K562 (cell line): Measurements from ENCODE around the gene KCNH2. TPM values are rescaled to one million over a fixed set of nuclear protein-coding genes. Genes with fewer than 3 reads are reported as not detected.

Source experiments
- BRF1 ChIP-seq: IDR thresholded peaks from 3 replicates; pipeline ENCODE4 v1.6.1; 2011; ENCODE audit warnings: borderline replicate concordance, mild to moderate bottlenecking; ENCODE audit not compliant: insufficient read length; ENCODE audit errors: extremely low read depth
- DMBX1 ChIP-seq: fragments of 250-450 bp; sonication (Bioruptor Pico); IDR thresholded peaks from 2 replicates; pipeline ENCODE4 v1.8.0; 2022; ENCODE audit warnings: inconsistent platforms, mild to moderate bottlenecking, moderate library complexity, borderline replicate concordance
- ETV1 ChIP-seq: fragments of 450-650 bp; conservative IDR thresholded peaks from 2 replicates; pipeline ENCODE4 v1.6.1; 2016; ENCODE audit warnings: missing genetic modification characterization, control low read depth, low read depth, missing compliant biosample characterization
- HEY1 ChIP-seq: fragments of 250-450 bp; sonication (Bioruptor Pico); IDR thresholded peaks from 2 replicates; pipeline ENCODE4 v1.5.0; 2020; ENCODE audit warnings: mild to moderate bottlenecking, moderate library complexity, borderline replicate concordance
- MAFG ChIP-seq: fragments of 450-650 bp; conservative IDR thresholded peaks from 2 replicates; pipeline ENCODE4 v1.6.1; 2016; ENCODE audit warnings: missing genetic modification characterization, missing compliant biosample characterization
- MCM5 ChIP-seq: fragments of 450-650 bp; IDR thresholded peaks from 2 replicates; pipeline ENCODE4 v1.6.1; 2016; ENCODE audit warnings: low read depth
- PTRF ChIP-seq: fragments of 450-650 bp; IDR thresholded peaks from 2 replicates; pipeline ENCODE4 v1.6.1; 2016; ENCODE audit warnings: mild to moderate bottlenecking, missing genetic modification characterization, missing compliant biosample characterization
- PTTG1 ChIP-seq: fragments of 450-650 bp; IDR thresholded peaks from 2 replicates; pipeline ENCODE4 v1.6.1; 2016; ENCODE audit warnings: low read depth, mild to moderate bottlenecking, missing genetic modification characterization, missing compliant biosample characterization
- SMARCB1 ChIP-seq: IDR thresholded peaks from 2 replicates; pipeline ENCODE4 v1.6.1; 2011; ENCODE audit warnings: improper control_type of control experiment, low read depth; ENCODE audit not compliant: insufficient read length
- SRF ChIP-seq, 2 experiments: fragments of 250-450, 450-650 bp in 1 of 2; sonication (Bioruptor Pico) in 1 of 2; sonication (generic) in 1 of 2; formaldehyde crosslinking; IDR thresholded peaks; 2 replicates each; pipeline versions ENCODE4 v1.5.0 to v1.5.1; 2020 to 2022; ENCODE audit warnings: mild to moderate bottlenecking in 1 of 2, missing genetic modification reagents in 1 of 2
- ZNF311 ChIP-seq: fragments of 250-450 bp; sonication (Bioruptor Pico); IDR thresholded peaks from 2 replicates; pipeline ENCODE4 v1.4.0; 2020; ENCODE audit warnings: mild to moderate bottlenecking, moderate library complexity
- ZNF699 ChIP-seq: fragments of 250-450 bp; sonication (Bioruptor Pico); IDR thresholded peaks from 2 replicates; pipeline ENCODE4 v1.8.0; 2021; ENCODE audit warnings: mild to moderate bottlenecking, moderate library complexity; ENCODE audit not compliant: insufficient replicate concordance
- polyA plus RNA-seq, 8 experiments: library from polyadenylated mRNA; depleted of rRNA in 4 of 8; stranded (reverse) in 5 of 8; unstranded in 3 of 8; fragments of >200 nt; fragmentation: Nextera tagmentation in 2 of 8; fragmentation: Illumina TruSeq in 1 of 8; extraction: Ambion mirVana in 2 of 8; extraction: Trizol in 1 of 8; gene quantifications; 2 replicates each; pipeline versions ENCODE4 v1.2.1 to v1.2.3, GENCODE V29; 2011 to 2014; ENCODE audit warnings: inconsistent platforms in 1 of 8, missing spikeins in 1 of 8
- total RNA-seq, 7 experiments: library from RNA; depleted of rRNA in 6 of 7; stranded (reverse); fragments of >200 nt in 6 of 7; fragmentation: Illumina TruSeq in 2 of 7; extraction: Trizol in 2 of 7; gene quantifications; 2 replicates each; pipeline versions ENCODE4 v1.2.1 to v1.2.3, GENCODE V29; 2011 to 2021; ENCODE audit warnings: low replicate concordance in 1 of 7
- TF ChIP-seq, protein P1 (sequence below), 2 experiments: IDR thresholded peaks in 1 of 2; conservative IDR thresholded peaks in 1 of 2; 2 replicates each; pipeline ENCODE4 v1.6.1; 2016; ENCODE audit warnings: low read depth in 2 of 2, mild to moderate bottlenecking in 1 of 2, missing compliant biosample characterization in 1 of 2, missing genetic modification characterization in 1 of 2, moderate library complexity in 1 of 2
- TF ChIP-seq, protein P2 (sequence below): fragments of 250-450 bp; sonication (Bioruptor Pico); IDR thresholded peaks from 2 replicates; pipeline ENCODE4 v1.4.0; 2020; ENCODE audit warnings: mild to moderate bottlenecking, moderate library complexity
- TF ChIP-seq, protein P3 (sequence below): IDR thresholded peaks from 2 replicates; pipeline ENCODE4 v1.6.1; 2012; ENCODE audit warnings: low read depth, low read length, improper control_type of control experiment, borderline replicate concordance
- TF ChIP-seq, protein P4 (sequence below): fragments of 250-450 bp; sonication (Bioruptor Pico); IDR thresholded peaks from 2 replicates; pipeline ENCODE4 v1.8.0; 2021; ENCODE audit warnings: mild to moderate bottlenecking, moderate library complexity

The KCNH2 gene
- total and polyA plus RNA-seq, 9 of the 15 experiments (the other 6 are each of a cell fraction or from before 2014, with no cell fraction given) = 18.1 to 368 (median 218) TPM

DNA sequence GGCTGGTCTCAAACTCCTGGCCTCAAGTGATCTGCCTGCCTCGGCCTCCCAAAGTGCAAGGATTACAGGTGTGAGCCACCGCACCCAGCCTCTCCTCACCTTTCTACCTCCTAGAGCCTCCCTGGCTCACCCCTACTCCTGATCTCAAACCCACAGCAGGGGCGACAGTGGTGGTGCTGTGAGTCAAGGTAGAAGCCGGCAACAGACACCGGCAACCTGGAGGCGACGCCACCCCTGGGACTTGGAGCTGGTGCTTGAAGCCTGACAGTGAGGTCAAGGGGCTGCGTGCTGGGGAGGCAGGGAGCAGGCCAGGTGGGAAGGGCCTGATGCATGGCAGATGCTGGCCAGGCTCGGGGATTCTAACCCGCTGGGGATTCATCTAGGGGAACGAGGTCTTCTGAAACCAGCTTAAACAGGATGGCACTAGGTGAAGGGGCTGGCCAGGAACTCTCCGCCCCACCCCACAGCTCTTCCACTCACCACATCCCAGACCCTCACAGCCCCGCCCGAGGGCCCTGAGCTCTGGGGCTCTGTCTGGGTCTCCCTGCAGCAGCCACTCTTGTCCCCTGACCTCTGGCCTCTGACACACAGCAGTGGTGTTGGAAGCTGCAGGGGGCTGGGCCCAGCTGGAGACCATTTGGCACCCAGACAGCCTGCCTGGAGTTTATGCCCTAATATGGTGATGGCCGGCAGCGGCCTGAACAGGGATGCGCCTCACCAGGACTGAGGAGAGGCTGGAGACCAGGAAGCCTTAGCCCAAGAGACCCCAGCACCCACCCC is 16.4 kb downstream of the KCNH2 start (continued):
- TF ChIP-seq, protein P1, sequence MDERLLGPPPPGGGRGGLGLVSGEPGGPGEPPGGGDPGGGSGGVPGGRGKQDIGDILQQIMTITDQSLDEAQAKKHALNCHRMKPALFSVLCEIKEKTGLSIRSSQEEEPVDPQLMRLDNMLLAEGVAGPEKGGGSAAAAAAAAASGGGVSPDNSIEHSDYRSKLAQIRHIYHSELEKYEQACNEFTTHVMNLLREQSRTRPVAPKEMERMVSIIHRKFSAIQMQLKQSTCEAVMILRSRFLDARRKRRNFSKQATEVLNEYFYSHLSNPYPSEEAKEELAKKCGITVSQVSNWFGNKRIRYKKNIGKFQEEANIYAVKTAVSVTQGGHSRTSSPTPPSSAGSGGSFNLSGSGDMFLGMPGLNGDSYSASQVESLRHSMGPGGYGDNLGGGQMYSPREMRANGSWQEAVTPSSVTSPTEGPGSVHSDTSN (CRISPR knock-in tag; IDR thresholded peaks at IDR 0.05; ENCODE audit: low read depth) = no peak
- TF ChIP-seq, protein P1 (tag; conservative IDR thresholded peaks at IDR 0.05; ENCODE audit: low read depth) = no peak
- TF ChIP-seq BRF1 = no peak
- TF ChIP-seq HEY1 (CRISPR knock-in tag) = no peak
- no peak for TF ChIP-seq PTTG1 (tag)
- no peak for TF ChIP-seq ZNF699
- TF ChIP-seq, protein P2, sequence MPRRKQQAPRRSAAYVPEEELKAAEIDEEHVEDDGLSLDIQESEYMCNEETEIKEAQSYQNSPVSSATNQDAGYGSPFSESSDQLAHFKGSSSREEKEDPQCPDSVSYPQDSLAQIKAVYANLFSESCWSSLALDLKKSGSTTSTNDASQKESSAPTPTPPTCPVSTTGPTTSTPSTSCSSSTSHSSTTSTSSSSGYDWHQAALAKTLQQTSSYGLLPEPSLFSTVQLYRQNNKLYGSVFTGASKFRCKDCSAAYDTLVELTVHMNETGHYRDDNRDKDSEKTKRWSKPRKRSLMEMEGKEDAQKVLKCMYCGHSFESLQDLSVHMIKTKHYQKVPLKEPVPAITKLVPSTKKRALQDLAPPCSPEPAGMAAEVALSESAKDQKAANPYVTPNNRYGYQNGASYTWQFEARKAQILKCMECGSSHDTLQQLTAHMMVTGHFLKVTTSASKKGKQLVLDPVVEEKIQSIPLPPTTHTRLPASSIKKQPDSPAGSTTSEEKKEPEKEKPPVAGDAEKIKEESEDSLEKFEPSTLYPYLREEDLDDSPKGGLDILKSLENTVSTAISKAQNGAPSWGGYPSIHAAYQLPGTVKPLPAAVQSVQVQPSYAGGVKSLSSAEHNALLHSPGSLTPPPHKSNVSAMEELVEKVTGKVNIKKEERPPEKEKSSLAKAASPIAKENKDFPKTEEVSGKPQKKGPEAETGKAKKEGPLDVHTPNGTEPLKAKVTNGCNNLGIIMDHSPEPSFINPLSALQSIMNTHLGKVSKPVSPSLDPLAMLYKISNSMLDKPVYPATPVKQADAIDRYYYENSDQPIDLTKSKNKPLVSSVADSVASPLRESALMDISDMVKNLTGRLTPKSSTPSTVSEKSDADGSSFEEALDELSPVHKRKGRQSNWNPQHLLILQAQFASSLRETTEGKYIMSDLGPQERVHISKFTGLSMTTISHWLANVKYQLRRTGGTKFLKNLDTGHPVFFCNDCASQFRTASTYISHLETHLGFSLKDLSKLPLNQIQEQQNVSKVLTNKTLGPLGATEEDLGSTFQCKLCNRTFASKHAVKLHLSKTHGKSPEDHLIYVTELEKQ (CRISPR knock-in tag) = no peak
- TF ChIP-seq, protein P3, sequence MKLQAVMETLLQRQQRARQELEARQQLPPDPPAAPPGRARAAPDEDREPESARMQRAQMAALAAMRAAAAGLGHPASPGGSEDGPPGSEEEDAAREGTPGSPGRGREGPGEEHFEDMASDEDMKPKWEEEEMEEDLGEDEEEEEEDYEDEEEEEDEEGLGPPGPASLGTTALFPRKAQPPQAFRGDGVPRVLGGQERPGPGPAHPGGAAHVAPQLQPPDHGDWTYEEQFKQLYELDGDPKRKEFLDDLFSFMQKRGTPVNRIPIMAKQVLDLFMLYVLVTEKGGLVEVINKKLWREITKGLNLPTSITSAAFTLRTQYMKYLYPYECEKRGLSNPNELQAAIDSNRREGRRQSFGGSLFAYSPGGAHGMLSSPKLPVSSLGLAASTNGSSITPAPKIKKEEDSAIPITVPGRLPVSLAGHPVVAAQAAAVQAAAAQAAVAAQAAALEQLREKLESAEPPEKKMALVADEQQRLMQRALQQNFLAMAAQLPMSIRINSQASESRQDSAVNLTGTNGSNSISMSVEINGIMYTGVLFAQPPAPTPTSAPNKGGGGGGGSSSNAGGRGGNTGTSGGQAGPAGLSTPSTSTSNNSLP = no peak
- TF ChIP-seq MAFG = no peak
- peak; percentile 51; the same call in 1 of the 2 replicates for TF ChIP-seq PTRF (tag)
- peak; percentile 87 for TF ChIP-seq DMBX1 (CRISPR knock-in tag)
- TF ChIP-seq MCM5 = no peak
- peak; percentile 91 to 99 for TF ChIP-seq SRF (CRISPR knock-in tag; IDR thresholded peaks at IDR 0.05)
- no peak for TF ChIP-seq SMARCB1
- no peak for TF ChIP-seq ZNF311 (CRISPR knock-in tag)
- TF ChIP-seq, protein P4, sequence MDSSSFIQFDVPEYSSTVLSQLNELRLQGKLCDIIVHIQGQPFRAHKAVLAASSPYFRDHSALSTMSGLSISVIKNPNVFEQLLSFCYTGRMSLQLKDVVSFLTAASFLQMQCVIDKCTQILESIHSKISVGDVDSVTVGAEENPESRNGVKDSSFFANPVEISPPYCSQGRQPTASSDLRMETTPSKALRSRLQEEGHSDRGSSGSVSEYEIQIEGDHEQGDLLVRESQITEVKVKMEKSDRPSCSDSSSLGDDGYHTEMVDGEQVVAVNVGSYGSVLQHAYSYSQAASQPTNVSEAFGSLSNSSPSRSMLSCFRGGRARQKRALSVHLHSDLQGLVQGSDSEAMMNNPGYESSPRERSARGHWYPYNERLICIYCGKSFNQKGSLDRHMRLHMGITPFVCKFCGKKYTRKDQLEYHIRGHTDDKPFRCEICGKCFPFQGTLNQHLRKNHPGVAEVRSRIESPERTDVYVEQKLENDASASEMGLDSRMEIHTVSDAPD = 0 out of 2 replicates have a peak, but pooled peaks have one; percentile 27
- peak; percentile 37 for TF ChIP-seq ETV1 (tag)
